SU-DHL-6 (cell line): ENCODE results near the gene EIF2B2.

Experiments used
- EZH2phosphoT487 ChIP-seq: fragments of 200-600 bp; sonication (generic), shearing (Covaris generic); conservative IDR thresholded peaks from 2 replicates; pipeline ENCODE4 v1.6.1; 2018; ENCODE audit warnings: mild to moderate bottlenecking, antibody characterized with exemption, low read length, moderate library complexity, mixed read lengths
- TF ChIP-seq, protein P1 (sequence below): fragments of 200-600 bp; sonication (generic); IDR thresholded peaks from one replicate; pipeline ENCODE4 v1.5.1; 2017; ENCODE audit warnings: antibody characterized with exemption, mild to moderate bottlenecking, low read length, moderate library complexity; ENCODE audit not compliant: insufficient read depth, poor library complexity, severe bottlenecking

DNA sequence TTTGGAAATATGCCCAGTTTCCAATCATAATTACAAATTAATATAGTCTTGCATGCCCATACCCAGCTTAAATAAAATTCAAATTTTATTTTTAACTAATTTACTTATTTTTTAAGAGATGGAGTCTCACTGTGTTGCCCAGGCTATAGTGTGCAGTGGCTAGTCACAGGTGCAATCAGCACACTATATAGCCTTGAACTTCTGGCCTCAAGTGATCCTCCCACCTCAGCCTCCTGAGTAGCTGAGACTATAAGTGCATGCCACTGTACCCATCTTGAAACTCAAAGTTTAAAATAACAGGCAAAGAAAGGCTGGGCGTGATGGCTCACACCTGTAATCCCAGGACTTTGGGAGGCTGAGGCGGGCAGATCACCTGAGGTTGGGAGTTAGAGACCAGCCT is 38.2 kb downstream of the EIF2B2 start:
- TF ChIP-seq, protein P1, sequence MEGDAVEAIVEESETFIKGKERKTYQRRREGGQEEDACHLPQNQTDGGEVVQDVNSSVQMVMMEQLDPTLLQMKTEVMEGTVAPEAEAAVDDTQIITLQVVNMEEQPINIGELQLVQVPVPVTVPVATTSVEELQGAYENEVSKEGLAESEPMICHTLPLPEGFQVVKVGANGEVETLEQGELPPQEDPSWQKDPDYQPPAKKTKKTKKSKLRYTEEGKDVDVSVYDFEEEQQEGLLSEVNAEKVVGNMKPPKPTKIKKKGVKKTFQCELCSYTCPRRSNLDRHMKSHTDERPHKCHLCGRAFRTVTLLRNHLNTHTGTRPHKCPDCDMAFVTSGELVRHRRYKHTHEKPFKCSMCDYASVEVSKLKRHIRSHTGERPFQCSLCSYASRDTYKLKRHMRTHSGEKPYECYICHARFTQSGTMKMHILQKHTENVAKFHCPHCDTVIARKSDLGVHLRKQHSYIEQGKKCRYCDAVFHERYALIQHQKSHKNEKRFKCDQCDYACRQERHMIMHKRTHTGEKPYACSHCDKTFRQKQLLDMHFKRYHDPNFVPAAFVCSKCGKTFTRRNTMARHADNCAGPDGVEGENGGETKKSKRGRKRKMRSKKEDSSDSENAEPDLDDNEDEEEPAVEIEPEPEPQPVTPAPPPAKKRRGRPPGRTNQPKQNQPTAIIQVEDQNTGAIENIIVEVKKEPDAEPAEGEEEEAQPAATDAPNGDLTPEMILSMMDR = no peak
- TF ChIP-seq EZH2phosphoT487 = no peak
